GM20000 (cell line): ENCODE data around the gene TNS3.

Source experiments
- DNase-seq: peaks from one replicate; pipeline ENCODE4 v3.0.0; 2012; ENCODE audit warnings: low spot score
- TF ChIP-seq, protein P1 (sequence below): IDR thresholded peaks from 2 replicates; pipeline ENCODE4 v1.5.1; 2012; ENCODE audit warnings: mild to moderate bottlenecking, control low read depth; ENCODE audit errors: extremely low read depth, missing control alignments

Gene TNS3

GRCh38 chr7:47400001-47400400 lies 181.9 kb downstream of the TNS3 start:
- no peak for DNase-seq
- TF ChIP-seq, protein P1, sequence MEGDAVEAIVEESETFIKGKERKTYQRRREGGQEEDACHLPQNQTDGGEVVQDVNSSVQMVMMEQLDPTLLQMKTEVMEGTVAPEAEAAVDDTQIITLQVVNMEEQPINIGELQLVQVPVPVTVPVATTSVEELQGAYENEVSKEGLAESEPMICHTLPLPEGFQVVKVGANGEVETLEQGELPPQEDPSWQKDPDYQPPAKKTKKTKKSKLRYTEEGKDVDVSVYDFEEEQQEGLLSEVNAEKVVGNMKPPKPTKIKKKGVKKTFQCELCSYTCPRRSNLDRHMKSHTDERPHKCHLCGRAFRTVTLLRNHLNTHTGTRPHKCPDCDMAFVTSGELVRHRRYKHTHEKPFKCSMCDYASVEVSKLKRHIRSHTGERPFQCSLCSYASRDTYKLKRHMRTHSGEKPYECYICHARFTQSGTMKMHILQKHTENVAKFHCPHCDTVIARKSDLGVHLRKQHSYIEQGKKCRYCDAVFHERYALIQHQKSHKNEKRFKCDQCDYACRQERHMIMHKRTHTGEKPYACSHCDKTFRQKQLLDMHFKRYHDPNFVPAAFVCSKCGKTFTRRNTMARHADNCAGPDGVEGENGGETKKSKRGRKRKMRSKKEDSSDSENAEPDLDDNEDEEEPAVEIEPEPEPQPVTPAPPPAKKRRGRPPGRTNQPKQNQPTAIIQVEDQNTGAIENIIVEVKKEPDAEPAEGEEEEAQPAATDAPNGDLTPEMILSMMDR: no peak

GRCh38 chr7:47394751-47395252 lies 187.1 kb downstream of the TNS3 start:
- TF ChIP-seq, protein P1: no peak
- DNase-seq: no peak

GRCh38 chr7:47394216-47394615 lies 187.7 kb downstream of the TNS3 start:
- TF ChIP-seq, protein P1: no peak
- DNase-seq: no peak

- TF ChIP-seq, protein P1: no peak
- no peak for DNase-seq
Measured at GRCh38 chr7:47393406-47393805, 188.5 kb downstream of the TNS3 start.

DNA sequence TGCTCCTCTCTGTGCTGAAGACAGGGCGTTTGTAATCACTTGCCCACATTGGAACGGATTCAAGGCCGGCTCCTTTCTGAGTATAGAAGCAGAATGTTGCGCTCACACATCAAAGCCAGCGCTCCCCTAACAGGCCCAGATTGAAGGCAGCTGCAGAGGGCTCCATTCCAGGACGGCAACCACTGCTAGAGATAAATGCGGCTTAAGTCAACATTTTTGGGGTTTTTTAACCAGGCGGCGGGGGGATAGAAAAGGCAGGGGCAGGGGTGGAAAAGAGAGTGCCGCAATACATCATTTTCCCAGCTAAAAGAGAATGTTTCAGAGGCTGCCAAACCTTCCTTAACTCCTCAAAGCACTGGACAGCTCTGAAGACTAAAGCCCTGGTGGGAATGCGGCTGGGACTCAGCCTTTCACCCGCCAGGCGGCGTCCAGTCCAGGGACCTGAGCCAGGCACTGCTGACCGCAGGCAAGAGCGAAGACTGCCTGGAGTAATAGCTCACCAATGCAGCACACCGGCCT lies 189.6 kb downstream of the TNS3 start:
- DNase-seq: no peak
- TF ChIP-seq, protein P1: no peak

DNA sequence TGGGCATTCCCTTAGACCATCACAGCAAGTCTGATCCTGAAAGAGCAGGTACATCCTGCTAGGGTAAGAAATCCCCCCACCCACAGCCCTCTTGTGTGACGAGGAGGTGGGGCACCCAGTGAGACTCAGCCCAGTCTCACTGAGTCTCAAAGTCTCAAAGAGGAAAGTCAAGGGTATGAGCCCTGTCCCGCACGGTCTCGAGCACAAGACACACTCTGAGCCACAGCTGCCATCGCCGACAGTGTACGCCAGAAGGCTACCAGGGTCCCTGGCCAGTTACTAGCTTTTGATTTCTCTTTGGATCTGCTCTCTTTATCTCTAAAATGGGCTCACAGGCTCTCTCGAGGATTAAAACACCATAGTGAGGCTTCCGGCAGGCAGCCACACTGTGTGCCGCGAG lies 190.2 kb downstream of the TNS3 start:
- TF ChIP-seq, protein P1: no peak
- no peak for DNase-seq

DNA sequence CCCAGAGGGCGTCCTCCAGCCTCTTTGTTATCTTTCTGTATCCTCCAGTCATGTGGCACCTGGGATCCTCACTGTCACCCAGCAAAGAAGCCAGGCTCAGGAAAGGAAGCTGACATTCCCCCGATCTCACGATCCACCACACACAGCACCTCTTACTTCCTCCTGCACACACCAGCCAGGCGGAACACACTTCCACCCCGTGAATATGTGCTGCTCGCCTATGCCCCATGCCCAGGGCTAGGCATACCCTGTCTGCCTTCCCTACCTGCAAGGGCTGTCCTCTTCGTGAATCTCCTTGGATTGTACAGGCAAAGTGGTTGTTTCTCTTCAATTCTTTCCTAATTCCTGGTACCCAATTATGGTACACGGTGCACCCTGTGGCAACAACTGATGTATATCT lies 191.0 kb downstream of the TNS3 start:
- DNase-seq: no peak
- TF ChIP-seq, protein P1: no peak
